Thyroid gland (tissue), 4 donors: Measurements from ENCODE around the gene URM1.

Experiments
- CTCF ChIP-seq, 6 experiments: fragments of 200-600 bp in 3 of 6; fragments of 450-650 bp in 3 of 6; sonication (generic) in 3 of 6; IDR thresholded peaks; one replicate each; pipeline ENCODE4 v1.5.1; 2016 to 2019; ENCODE audit warnings: antibody characterized with exemption in 6 of 6, mild to moderate bottlenecking in 2 of 6, inconsistent platforms in 1 of 6, moderate library complexity in 1 of 6
- POLR2A ChIP-seq, 2 donors: fragments of 450-650 bp; IDR thresholded peaks; one replicate each; pipeline ENCODE4 v1.6.1; 2017; ENCODE audit warnings: antibody characterized with exemption in 2 of 2, mild to moderate bottlenecking in 2 of 2, moderate library complexity in 1 of 2

GRCh38 chr9:128431207-128431606 is 60.0 kb downstream of the URM1 start:
- TF ChIP-seq CTCF (IDR thresholded peaks at IDR 0.05) (no peak), POLR2A (IDR thresholded peaks at IDR 0.05) (no peak)
